K562 (cell line): ENCODE data around the gene TMEM139.

ENCODE experiments used
- FOXP1 ChIP-seq: sonication (generic); formaldehyde crosslinking; IDR thresholded peaks from 2 replicates; pipeline ENCODE4 v1.8.0; 2022; ENCODE audit warnings: mild to moderate bottlenecking, missing genetic modification reagents
- HNRNPLL ChIP-seq: fragments of 200-400 bp; formaldehyde crosslinking; IDR thresholded peaks from 2 replicates; pipeline ENCODE4 v1.6.1; 2017; ENCODE audit warnings: low read length, low read depth, mild to moderate bottlenecking; ENCODE audit not compliant: poor library complexity, severe bottlenecking
- MYNN ChIP-seq, 2 experiments: sonication (generic); formaldehyde crosslinking in 1 of 2; IDR thresholded peaks; 2 replicates each; pipeline versions ENCODE4 v1.5.0 to v1.6.1; 2016 to 2020; ENCODE audit warnings: antibody characterized with exemption in 1 of 2, missing genetic modification reagents in 1 of 2
- POLR2A ChIP-seq: fragments of 450-650 bp; conservative IDR thresholded peaks from 2 replicates; pipeline ENCODE4 v1.6.1; 2016
- POLR2AphosphoS2 ChIP-seq: IDR thresholded peaks from 2 replicates; pipeline ENCODE4 v1.6.1; 2012; ENCODE audit warnings: low read length, improper control_type of control experiment
- SOX6 ChIP-seq: fragments of 450-650 bp; IDR thresholded peaks from 2 replicates; pipeline ENCODE4 v1.6.1; 2014; ENCODE audit warnings: mild to moderate bottlenecking
- ZFP30 ChIP-seq: fragments of 250-450 bp; sonication (Bioruptor Pico); IDR thresholded peaks from 2 replicates; pipeline ENCODE4 v1.8.0; 2022; ENCODE audit warnings: moderate library complexity, mild to moderate bottlenecking, inconsistent platforms, borderline replicate concordance
- TF ChIP-seq, protein P1 (sequence below): fragments of 250-450 bp; sonication (Bioruptor Pico); IDR thresholded peaks from 2 replicates; pipeline ENCODE4 v1.5.0; 2021
- TF ChIP-seq, protein P2 (sequence below), 3 experiments: IDR thresholded peaks in 2 of 3; conservative IDR thresholded peaks in 1 of 3; 2 replicates each; pipeline ENCODE4 v1.5.1; 2011 to 2012; ENCODE audit warnings: low read length in 3 of 3, mild to moderate bottlenecking in 3 of 3, control low read depth in 2 of 3, improper control_type of control experiment in 1 of 3, inconsistent platforms in 1 of 3, low read depth in 1 of 3, mixed read lengths in 1 of 3, moderate library complexity in 1 of 3; ENCODE audit not compliant: insufficient read depth in 2 of 3
- TF ChIP-seq, protein P3 (sequence below): fragments of 250-450 bp; sonication (Bioruptor Pico); IDR thresholded peaks from 2 replicates; pipeline ENCODE4 v1.5.0; 2020; ENCODE audit warnings: mild to moderate bottlenecking, borderline replicate concordance

DNA sequence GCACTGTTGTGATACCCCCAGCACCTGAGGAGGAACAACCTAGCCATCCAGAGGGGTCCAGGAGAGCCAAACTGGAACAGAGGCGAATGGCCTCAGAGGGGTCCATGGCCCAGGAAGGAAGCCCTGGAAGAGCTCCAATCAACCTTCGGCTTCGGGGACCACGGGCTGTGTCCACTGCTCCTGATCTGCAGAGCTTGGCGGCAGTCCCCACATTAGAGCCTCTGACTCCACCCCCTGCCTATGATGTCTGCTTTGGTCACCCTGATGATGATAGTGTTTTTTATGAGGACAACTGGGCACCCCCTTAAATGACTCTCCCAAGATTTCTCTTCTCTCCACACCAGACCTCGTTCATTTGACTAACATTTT, 1.7 kb downstream of the TMEM139 start:
- no peak for TF ChIP-seq POLR2A
- TF ChIP-seq MYNN (IDR thresholded peaks at IDR 0.05), result no peak
- TF ChIP-seq MYNN (CRISPR knock-in tag; IDR thresholded peaks at IDR 0.05), result no peak
- TF ChIP-seq ZFP30 (CRISPR knock-in tag), result no peak
- TF ChIP-seq, protein P1, sequence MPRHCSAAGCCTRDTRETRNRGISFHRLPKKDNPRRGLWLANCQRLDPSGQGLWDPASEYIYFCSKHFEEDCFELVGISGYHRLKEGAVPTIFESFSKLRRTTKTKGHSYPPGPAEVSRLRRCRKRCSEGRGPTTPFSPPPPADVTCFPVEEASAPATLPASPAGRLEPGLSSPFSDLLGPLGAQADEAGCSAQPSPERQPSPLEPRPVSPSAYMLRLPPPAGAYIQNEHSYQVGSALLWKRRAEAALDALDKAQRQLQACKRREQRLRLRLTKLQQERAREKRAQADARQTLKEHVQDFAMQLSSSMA, result no peak
- no peak for TF ChIP-seq FOXP1 (CRISPR knock-in tag)
- no peak for TF ChIP-seq HNRNPLL
- no peak for TF ChIP-seq POLR2AphosphoS2
- no peak for TF ChIP-seq SOX6
- TF ChIP-seq, protein P2, sequence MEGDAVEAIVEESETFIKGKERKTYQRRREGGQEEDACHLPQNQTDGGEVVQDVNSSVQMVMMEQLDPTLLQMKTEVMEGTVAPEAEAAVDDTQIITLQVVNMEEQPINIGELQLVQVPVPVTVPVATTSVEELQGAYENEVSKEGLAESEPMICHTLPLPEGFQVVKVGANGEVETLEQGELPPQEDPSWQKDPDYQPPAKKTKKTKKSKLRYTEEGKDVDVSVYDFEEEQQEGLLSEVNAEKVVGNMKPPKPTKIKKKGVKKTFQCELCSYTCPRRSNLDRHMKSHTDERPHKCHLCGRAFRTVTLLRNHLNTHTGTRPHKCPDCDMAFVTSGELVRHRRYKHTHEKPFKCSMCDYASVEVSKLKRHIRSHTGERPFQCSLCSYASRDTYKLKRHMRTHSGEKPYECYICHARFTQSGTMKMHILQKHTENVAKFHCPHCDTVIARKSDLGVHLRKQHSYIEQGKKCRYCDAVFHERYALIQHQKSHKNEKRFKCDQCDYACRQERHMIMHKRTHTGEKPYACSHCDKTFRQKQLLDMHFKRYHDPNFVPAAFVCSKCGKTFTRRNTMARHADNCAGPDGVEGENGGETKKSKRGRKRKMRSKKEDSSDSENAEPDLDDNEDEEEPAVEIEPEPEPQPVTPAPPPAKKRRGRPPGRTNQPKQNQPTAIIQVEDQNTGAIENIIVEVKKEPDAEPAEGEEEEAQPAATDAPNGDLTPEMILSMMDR (IDR thresholded peaks at IDR 0.05 in 2 of 3, conservative IDR thresholded peaks at IDR 0.05 in 1 of 3; ENCODE audit: insufficient read depth in 2 of 3, low read depth in 1 of 3, low read length in 3 of 3), result no peak
- TF ChIP-seq, protein P3, sequence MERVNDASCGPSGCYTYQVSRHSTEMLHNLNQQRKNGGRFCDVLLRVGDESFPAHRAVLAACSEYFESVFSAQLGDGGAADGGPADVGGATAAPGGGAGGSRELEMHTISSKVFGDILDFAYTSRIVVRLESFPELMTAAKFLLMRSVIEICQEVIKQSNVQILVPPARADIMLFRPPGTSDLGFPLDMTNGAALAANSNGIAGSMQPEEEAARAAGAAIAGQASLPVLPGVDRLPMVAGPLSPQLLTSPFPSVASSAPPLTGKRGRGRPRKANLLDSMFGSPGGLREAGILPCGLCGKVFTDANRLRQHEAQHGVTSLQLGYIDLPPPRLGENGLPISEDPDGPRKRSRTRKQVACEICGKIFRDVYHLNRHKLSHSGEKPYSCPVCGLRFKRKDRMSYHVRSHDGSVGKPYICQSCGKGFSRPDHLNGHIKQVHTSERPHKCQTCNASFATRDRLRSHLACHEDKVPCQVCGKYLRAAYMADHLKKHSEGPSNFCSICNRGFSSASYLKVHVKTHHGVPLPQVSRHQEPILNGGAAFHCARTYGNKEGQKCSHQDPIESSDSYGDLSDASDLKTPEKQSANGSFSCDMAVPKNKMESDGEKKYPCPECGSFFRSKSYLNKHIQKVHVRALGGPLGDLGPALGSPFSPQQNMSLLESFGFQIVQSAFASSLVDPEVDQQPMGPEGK, result no peak
